HCT116 (cell line): ENCODE data around the gene NTN4. TPM values are rescaled to one million over a fixed set of nuclear protein-coding genes. Genes with fewer than 3 reads are reported as not detected.

Source experiments
- ATAC-seq: fragments of 200-7000 bp; cut with Tn5 transposase; 2 replicates; pipeline ENCODE4 v1.9.1; 2020; ENCODE audit warnings: mild to moderate bottlenecking, moderate library complexity
- BruUV-seq: library from RNA; stranded (reverse); fragments of 400-500 nt; replicated peaks from 2 replicates; lab custom pipeline; 2021; lab: Mats Ljungman, UMichigan
- CTCF ChIA-PET: fragments of 300-600 bp; sonication (Branson Sonifier 250); formaldehyde crosslinking; loops from one replicate; lab custom pipeline; 2021; ENCODE audit warnings: antibody characterized with exemption; lab: Charles Lee
- POLR2A ChIA-PET: fragments of 300-600, 350-600 bp; sonication (Branson Sonifier 250); formaldehyde crosslinking; loops from one replicate; lab custom pipeline; 2021; ENCODE audit warnings: antibody characterized with exemption; lab: Charles Lee
- RAD21 ChIA-PET, 2 experiments: fragments of 300-600 bp; sonication (Branson Sonifier 250); formaldehyde crosslinking; loops; one replicate each; lab custom pipeline; 2023; ENCODE audit warnings: low total read pairs in 2 of 2; ENCODE audit not compliant: uncharacterized antibody in 2 of 2, unreplicated experiment in 2 of 2, low non-redundant PET in 1 of 2; lab: Charles Lee
- DNase-seq: peaks from one replicate; pipeline ENCODE4 v3.0.0-alpha.2; 2010; ENCODE audit warnings: low read depth, low spot score
- H2AFZ ChIP-seq: fragments of 200-600 bp; shearing (Covaris generic), sonication (generic); 2 replicates; pipeline ENCODE4 v1.6.1; 2017; ENCODE audit warnings: low read depth, mixed run types, mixed read lengths, antibody characterized with exemption, low read length; ENCODE audit not compliant: poor library complexity, severe bottlenecking
- H3K27ac ChIP-seq: 2 replicates; pipeline ENCODE4 v1.5.1; 2012; ENCODE audit warnings: low read depth, low read length
- H3K27me3 ChIP-seq: fragments of 200-600 bp; sonication (generic); 2 replicates; pipeline ENCODE4 v1.6.1; 2016; ENCODE audit warnings: mixed run types, low read length, mixed read lengths; ENCODE audit not compliant: insufficient read depth
- H3K36me3 ChIP-seq, 2 experiments: fragments of 200-500 bp in 1 of 2; fragments of 200-600 bp in 1 of 2; sonication (Bioruptor generic) in 1 of 2; sonication (generic) in 1 of 2; 2 replicates each; pipeline versions ENCODE4 v1.5.1 to v1.6.1; 2014 to 2016; ENCODE audit warnings: low read length in 2 of 2, inconsistent platforms in 1 of 2, mixed read lengths in 1 of 2, mixed run types in 1 of 2; ENCODE audit not compliant: insufficient read depth in 2 of 2, control insufficient read depth in 1 of 2
- H3K4me1 ChIP-seq, 2 experiments: fragments of 200-600 bp in 1 of 2; sonication (generic) in 1 of 2; 2 replicates each; pipeline versions ENCODE4 v1.5.1 to v1.6.1; 2012 to 2017; ENCODE audit warnings: low read length in 2 of 2, inconsistent platforms in 1 of 2, mild to moderate bottlenecking in 1 of 2, mixed read lengths in 1 of 2, mixed run types in 1 of 2, moderate library complexity in 1 of 2; ENCODE audit not compliant: insufficient read depth in 2 of 2, control insufficient read depth in 1 of 2
- H3K4me2 ChIP-seq: fragments of 200-600 bp; sonication (generic); 2 replicates; pipeline ENCODE4 v1.6.1; 2017; ENCODE audit warnings: mixed run types, low read length, mixed read lengths
- H3K4me3 ChIP-seq, 2 experiments: fragments of 200-600 bp in 1 of 2; sonication (generic) in 1 of 2; replicated peaks in 1 of 2; 2 replicates each; pipeline ENCODE4 v1.5.1; 2011 to 2016; ENCODE audit warnings: low read length in 2 of 2, control low read depth in 1 of 2, low read depth in 1 of 2, mild to moderate bottlenecking in 1 of 2, mixed read lengths in 1 of 2, mixed run types in 1 of 2
- H3K79me2 ChIP-seq: fragments of 200-600 bp; sonication (generic); 2 replicates; pipeline ENCODE4 v1.6.1; 2017; ENCODE audit warnings: mild to moderate bottlenecking, mixed run types, low read length, moderate library complexity, mixed read lengths; ENCODE audit not compliant: insufficient read depth
- H3K9ac ChIP-seq: fragments of 200-600 bp; sonication (generic); 2 replicates; pipeline ENCODE4 v1.6.1; 2016; ENCODE audit warnings: low read length, mixed read lengths
- H3K9me2 ChIP-seq: fragments of 200-600 bp; sonication (generic), shearing (Covaris generic); 2 replicates; pipeline ENCODE4 v1.6.1; 2017; ENCODE audit warnings: mixed run types, mild to moderate bottlenecking, moderate library complexity; ENCODE audit not compliant: insufficient read depth
- H3K9me3 ChIP-seq, 2 experiments: fragments of 200-500 bp in 1 of 2; fragments of 200-600 bp in 1 of 2; sonication (Bioruptor generic) in 1 of 2; sonication (generic) in 1 of 2; 2 replicates each; pipeline ENCODE4 v1.6.1; 2014 to 2017; ENCODE audit warnings: low read length in 2 of 2, mixed read lengths in 2 of 2, inconsistent platforms in 1 of 2, low read depth in 1 of 2, mild to moderate bottlenecking in 1 of 2, mixed run types in 1 of 2, moderate library complexity in 1 of 2; ENCODE audit not compliant: control insufficient read depth in 1 of 2, insufficient read depth in 1 of 2
- H4K20me1 ChIP-seq: fragments of 200-600 bp; sonication (generic), shearing (Covaris generic); 2 replicates; pipeline ENCODE4 v1.6.1; 2017; ENCODE audit warnings: mixed run types, mild to moderate bottlenecking, moderate library complexity; ENCODE audit not compliant: insufficient read depth
- ATF3 ChIP-seq: IDR thresholded peaks from 2 replicates; pipeline ENCODE4 v1.6.1; 2012
- CBX3 ChIP-seq: IDR thresholded peaks from 2 replicates; pipeline ENCODE4 v1.6.1; 2012; ENCODE audit warnings: low read depth
- CEBPB ChIP-seq: IDR thresholded peaks from 2 replicates; pipeline ENCODE4 v1.6.1; 2012; ENCODE audit warnings: low read depth
- CTCF ChIP-seq, 3 experiments: fragments of 200-600 bp in 1 of 3; sonication (generic) in 1 of 3; IDR thresholded peaks in 2 of 3; conservative IDR thresholded peaks in 1 of 3; 2 replicates each; pipeline ENCODE4 v1.5.1; 2012 to 2017; ENCODE audit warnings: low read depth in 2 of 3, low read length in 2 of 3, antibody characterized with exemption in 1 of 3, borderline replicate concordance in 1 of 3, control low read depth in 1 of 3, mild to moderate bottlenecking in 1 of 3, mixed read lengths in 1 of 3, mixed run types in 1 of 3, moderate library complexity in 1 of 3; ENCODE audit not compliant: insufficient read depth in 1 of 3
- EGR1 ChIP-seq: IDR thresholded peaks from 2 replicates; pipeline ENCODE4 v1.6.1; 2012; ENCODE audit warnings: low read depth
- EZH2 ChIP-seq: fragments of 200-600 bp; sonication (generic); IDR thresholded peaks from 2 replicates; pipeline ENCODE4 v1.6.1; 2017; ENCODE audit warnings: antibody characterized with exemption, mixed run types
- EZH2phosphoT487 ChIP-seq: fragments of 200-600 bp; IDR thresholded peaks from 2 replicates; pipeline ENCODE4 v1.6.1; 2018; ENCODE audit warnings: antibody characterized with exemption, borderline replicate concordance
- FOSL1 ChIP-seq: IDR thresholded peaks from 2 replicates; pipeline ENCODE4 v1.6.1; 2012; ENCODE audit warnings: low read depth
- MAX ChIP-seq: IDR thresholded peaks from 2 replicates; pipeline ENCODE4 v1.6.1; 2012
- POLR2A ChIP-seq: IDR thresholded peaks from 2 replicates; pipeline ENCODE4 v1.7.0; 2011; ENCODE audit warnings: borderline replicate concordance; ENCODE audit not compliant: insufficient read depth, insufficient read length; ENCODE audit errors: extremely low read depth
- POLR2AphosphoS5 ChIP-seq: IDR thresholded peaks from 2 replicates; pipeline ENCODE4 v1.6.1; 2011; ENCODE audit warnings: mild to moderate bottlenecking, low read depth, low read length, moderate library complexity
- SIN3A ChIP-seq: IDR thresholded peaks from 2 replicates; pipeline ENCODE4 v1.6.1; 2012; ENCODE audit warnings: low read depth
- SRF ChIP-seq: IDR thresholded peaks from 2 replicates; pipeline ENCODE4 v1.6.1; 2012; ENCODE audit warnings: low read depth
- ZBTB33 ChIP-seq: IDR thresholded peaks from 2 replicates; pipeline ENCODE4 v1.6.1; 2011; ENCODE audit warnings: mild to moderate bottlenecking, low read length, moderate library complexity; ENCODE audit not compliant: insufficient replicate concordance; ENCODE audit errors: extremely low read depth
- ZFX ChIP-seq: fragments of 450-650 bp; IDR thresholded peaks from 2 replicates; pipeline ENCODE4 v1.6.1; 2017
- ZNF274 ChIP-seq: fragments of 200-500 bp; sonication (Bioruptor generic); IDR thresholded peaks from 2 replicates; pipeline ENCODE4 v1.6.1; 2014; ENCODE audit warnings: mild to moderate bottlenecking, low read depth, low read length, inconsistent platforms
- intact Hi-C: fragments of 100-400 bp; cut with micrococcal nuclease; formaldehyde crosslinking; loops from 2 replicates; pipeline ENCODE4 v1.10.0; 2022
- total RNA-seq: library from RNA; stranded (reverse); gene quantifications from one replicate; pipeline ENCODE4 v1.2.1, GENCODE V29; 2021; ENCODE audit not compliant: unreplicated experiment

Gene NTN4
- total RNA-seq, 1 experiment from 2014 or later: 4.3 TPM

- TF ChIP-seq ZBTB33 (no peak), CBX3 (peak; percentile 67), POLR2AphosphoS5 (no peak)
Observed at GRCh38 chr12:95805864-95806671, 15.5 kb upstream of the NTN4 start (continued).

GRCh38 chr12:95804291-95804690, 13.7 kb upstream of the NTN4 start:
- no peak overlapping the region for H3K27ac ChIP-seq
- no peaks in the 10 kb centered on the region for H4K20me1 ChIP-seq
- TF ChIP-seq MAX (no peak), POLR2A (no peak), ZBTB33 (no peak), FOSL1 (no peak), EZH2 (no peak), POLR2AphosphoS5 (no peak), SRF (no peak), SIN3A (no peak), ZNF274 (no peak), EZH2phosphoT487 (no peak), ZFX (no peak), CTCF (IDR thresholded peaks at IDR 0.05 in 2 of 3, conservative IDR thresholded peaks at IDR 0.05 in 1 of 3; ENCODE audit: borderline replicate concordance in 1 of 3, insufficient read depth in 1 of 3, low read depth in 2 of 3, low read length in 2 of 3) (no peak), CEBPB (no peak), EGR1 (no peak), ATF3 (no peak)
- no peaks in the 10 kb centered on the region for H3K27me3 ChIP-seq
- RAD21 ChIA-PET: no interaction called here
- POLR2A ChIA-PET: no interaction called here
- no peak overlapping the region for H3K4me2 ChIP-seq
- CTCF ChIA-PET: no interaction called here
- H3K4me1 ChIP-seq: peaks cover 21 to 43% of the 10 kb centered on the region in 2 experiments
- peak overlapping the region; percentile 5 for H2AFZ ChIP-seq
- no peaks in the 10 kb centered on the region for H3K9me3 ChIP-seq
- DNase-seq (no peak), ATAC-seq (no peak)
- H3K9me2 ChIP-seq: no peaks in the 10 kb centered on the region
- H3K4me3 ChIP-seq: no peak overlapping the region
- H3K9ac ChIP-seq: no peak overlapping the region
- BruUV-seq: no TSS peak
- intact Hi-C loops: no loop called here
- H3K36me3 ChIP-seq: no peaks in the 10 kb centered on the region
- H3K79me2 ChIP-seq: no peaks in the 10 kb centered on the region
